OCI-LY1 (cell line): ENCODE results near the gene LRRFIP1.

Source experiments
- CTCF ChIP-seq: fragments of 200-600 bp; sonication (generic), shearing (Covaris generic); IDR thresholded peaks from 2 replicates; pipeline ENCODE4 v1.5.1; 2017; ENCODE audit warnings: mild to moderate bottlenecking, antibody characterized with exemption, low read length, moderate library complexity, mixed read lengths
- EZH2 ChIP-seq: fragments of 200-600 bp; sonication (generic), shearing (Covaris generic); IDR thresholded peaks from 2 replicates; pipeline ENCODE4 v1.8.0; 2017; ENCODE audit warnings: borderline replicate concordance, mixed run types, mild to moderate bottlenecking, antibody characterized with exemption, low read length, moderate library complexity, mixed read lengths

- no peak for TF ChIP-seq CTCF
- no peak for TF ChIP-seq EZH2
Measured at GRCh38 chr2:237733677-237734300, 106.4 kb downstream of the LRRFIP1 start.
